Urinary bladder (tissue), 4 donors: Measurements from ENCODE around the gene AMPD3. TPM values are rescaled to one million over a fixed set of nuclear protein-coding genes. Genes with fewer than 3 reads are reported as not detected.

Source experiments
- DNase-seq: peaks from one replicate; pipeline ENCODE4 v3.0.0-alpha.2; 2015; ENCODE audit errors: extremely low spot score
- H3K27ac ChIP-seq: one replicate; pipeline ENCODE4 v1.5.1; 2013; ENCODE audit warnings: low read depth, mild to moderate bottlenecking, moderate library complexity
- H3K36me3 ChIP-seq: one replicate; pipeline ENCODE4 v1.6.1; 2013; ENCODE audit warnings: mild to moderate bottlenecking, moderate library complexity; ENCODE audit not compliant: insufficient read depth
- H3K4me1 ChIP-seq: one replicate; pipeline ENCODE4 v1.6.1; 2013; ENCODE audit warnings: mild to moderate bottlenecking, moderate library complexity; ENCODE audit not compliant: insufficient read depth
- H3K4me3 ChIP-seq: one replicate; pipeline ENCODE4 v1.5.1; 2013; ENCODE audit warnings: low read depth, low read length
- WGBS: extraction: QIAGEN DNeasy Blood & Tissue Kit; methylation state at CpG from one replicate; pipeline ENCODE4 v1.1.7; 2013; 5-methylcytosine and 5-hydroxymethylcytosine counted together
- polyA plus RNA-seq: library from polyadenylated mRNA; stranded (reverse); fragments of 200-250 nt; gene quantifications from one replicate; pipeline ENCODE4 v1.2.3, GENCODE V29; 2013
- total RNA-seq: library from RNA; depleted of rRNA; stranded (reverse); fragments of >200 nt; gene quantifications from one replicate; pipeline ENCODE4 v1.2.3, GENCODE V29; 2014
- donor health status: healthy with polysubstance abuse.
- donor health status: healthy.

Gene AMPD3
- total and polyA plus RNA-seq, 2 donors, result 2.4 to 5.2 TPM

- H3K36me3 ChIP-seq, result no peaks in the 10 kb centered on the region
- H3K27ac ChIP-seq, result no peak overlapping the region
- DNase-seq, result no peak
Observed at GRCh38 chr11:10502065-10502680, 47.1 kb downstream of the AMPD3 start.

GRCh38 chr11:10502770-10503169 lies 47.7 kb downstream of the AMPD3 start:
- WGBS, result 93% methylated on average over 3 of the region's 3 CpGs
- no peaks in the 10 kb centered on the region for H3K4me1 ChIP-seq
- H3K4me3 ChIP-seq, result no peak overlapping the region
- H3K27ac ChIP-seq, result no peak overlapping the region
- DNase-seq, result no peak
- no peaks in the 10 kb centered on the region for H3K36me3 ChIP-seq

More at GRCh38 chr11:10502065-10502680, 47.1 kb downstream of the AMPD3 start:
- Histone ChIP-seq H3K4me1 (no peaks in the 10 kb centered on the region), H3K4me3 (no peak overlapping the region)
- WGBS, result 92% methylated on average over 6 of the region's 6 CpGs

- Histone ChIP-seq H3K36me3 (no peaks in the 10 kb centered on the region), H3K27ac (no peak overlapping the region), H3K4me1 (no peaks in the 10 kb centered on the region), H3K4me3 (no peak overlapping the region)
- 93% methylated on average over 2 of the region's 2 CpGs for WGBS
- no peak for DNase-seq
Observed at GRCh38 chr11:10503221-10503620, 48.2 kb downstream of the AMPD3 start.

- 92% methylated on average over 5 of the region's 5 CpGs for WGBS
- no peak for DNase-seq
Observed at GRCh38 chr11:10503777-10504480, 48.9 kb downstream of the AMPD3 start.

GRCh38 chr11:10504490-10504889 lies 49.4 kb downstream of the AMPD3 start:
- H3K36me3 ChIP-seq, result no peaks in the 10 kb centered on the region
- 93% methylated on average over 11 of the region's 11 CpGs for WGBS
- no peak for DNase-seq

More at GRCh38 chr11:10503777-10504480, 48.9 kb downstream of the AMPD3 start:
- Histone ChIP-seq H3K4me1 (no peaks in the 10 kb centered on the region), H3K27ac (no peak overlapping the region), H3K4me3 (no peak overlapping the region), H3K36me3 (no peaks in the 10 kb centered on the region)

DNA sequence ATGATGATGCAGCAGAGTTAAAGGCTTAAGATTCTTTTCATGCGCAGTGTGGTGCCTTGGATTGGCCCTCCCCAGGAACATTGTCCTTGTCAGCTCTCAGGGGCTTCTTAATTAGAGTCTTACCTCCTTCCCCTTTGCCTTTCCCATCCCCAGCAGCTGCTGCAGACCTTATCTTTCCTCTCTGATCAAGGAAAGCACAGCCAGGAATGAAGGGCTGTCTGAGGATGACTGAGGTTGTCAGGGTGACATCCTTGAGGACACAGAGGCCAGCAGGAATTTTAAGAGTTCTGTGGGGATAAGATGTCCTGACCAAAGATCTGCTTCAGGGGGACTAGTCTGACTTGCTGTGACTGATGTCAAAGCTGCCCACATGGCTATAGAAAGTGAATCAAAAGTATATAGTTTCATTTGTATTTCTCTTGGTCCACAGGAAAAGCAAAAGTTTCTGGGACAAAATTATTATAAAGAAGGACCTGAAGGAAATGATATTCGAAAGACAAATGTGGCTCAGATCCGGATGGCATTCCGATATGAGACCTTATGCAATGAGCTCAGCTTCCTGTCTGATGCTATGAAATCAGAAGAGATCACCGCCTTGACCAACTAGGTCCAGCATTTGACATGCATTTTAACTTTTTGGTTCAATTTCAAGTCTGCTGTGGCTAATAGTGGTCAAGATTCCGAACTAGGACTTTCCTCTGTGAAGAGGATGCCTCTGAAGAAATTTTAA lies 50.4 kb downstream of the AMPD3 start:
- Histone ChIP-seq H3K4me3 (no peak overlapping the region), H3K27ac (no peak overlapping the region), H3K4me1 (no peaks in the 10 kb centered on the region), H3K36me3 (no peaks in the 10 kb centered on the region)
- DNase-seq, result no peak
- 90% methylated on average over 6 of the region's 6 CpGs for WGBS

More at GRCh38 chr11:10504490-10504889, 49.4 kb downstream of the AMPD3 start:
- no peaks in the 10 kb centered on the region for H3K4me1 ChIP-seq
- H3K27ac ChIP-seq, result no peak overlapping the region
- no peak overlapping the region for H3K4me3 ChIP-seq

- no peak overlapping the region for H3K4me3 ChIP-seq
- H3K36me3 ChIP-seq, result no peaks in the 10 kb centered on the region
- H3K4me1 ChIP-seq, result no peaks in the 10 kb centered on the region
- no peak for DNase-seq
- no peak overlapping the region for H3K27ac ChIP-seq
Observed at GRCh38 chr11:10506008-10506370, 50.9 kb downstream of the AMPD3 start.

DNA sequence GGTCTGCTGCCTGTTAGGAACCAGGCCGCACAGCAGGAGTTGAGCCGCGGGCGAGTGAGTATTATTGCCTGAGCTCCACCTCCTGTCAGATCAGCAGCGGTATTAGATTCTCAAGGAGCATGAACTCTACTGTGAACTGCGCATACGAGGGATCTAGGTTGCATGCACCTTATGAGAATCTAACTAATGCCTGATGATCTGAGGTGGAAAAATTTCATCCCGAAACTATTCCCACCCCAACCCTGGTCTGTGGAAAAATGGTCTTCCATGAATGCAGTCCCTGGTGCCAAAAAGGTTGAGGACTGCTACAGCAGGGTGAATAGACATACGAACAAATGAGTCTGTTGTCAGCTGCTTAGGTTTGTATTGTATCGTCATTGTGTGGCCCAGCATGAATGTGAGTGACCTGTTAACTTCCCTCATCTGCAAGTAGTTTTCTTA lies 56.1 kb downstream of the AMPD3 start:
- WGBS, result 82% methylated on average over 10 of the region's 10 CpGs
- no peak overlapping the region for H3K27ac ChIP-seq
- H3K4me1 ChIP-seq, result no peaks in the 10 kb centered on the region
- no peaks in the 10 kb centered on the region for H3K36me3 ChIP-seq
- DNase-seq, result no peak
- H3K4me3 ChIP-seq, result no peak overlapping the region

DNA sequence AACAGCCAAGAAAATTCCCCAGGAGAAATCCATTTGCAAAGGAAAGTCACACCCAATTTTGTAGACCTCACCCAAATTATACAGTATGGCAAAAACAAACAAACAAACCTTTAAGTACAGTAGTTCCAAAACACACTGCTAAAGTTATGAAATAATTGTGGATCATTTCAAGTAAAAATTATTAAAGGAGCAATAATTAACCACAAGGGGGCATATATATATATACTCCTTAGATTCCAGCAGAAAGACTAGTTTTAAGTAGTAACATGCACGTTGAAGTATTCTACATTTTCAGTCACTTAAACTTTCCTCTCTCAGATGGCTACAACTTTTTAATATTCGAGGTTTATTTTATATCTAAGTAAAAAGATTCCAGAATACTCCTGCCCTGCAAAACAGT lies 59.1 kb downstream of the AMPD3 start:
- Histone ChIP-seq H3K27ac (no peak overlapping the region), H3K4me3 (no peak overlapping the region), H3K36me3 (no peaks in the 10 kb centered on the region), H3K4me1 (no peaks in the 10 kb centered on the region)
- 38% methylated on average over 2 of the region's 2 CpGs for WGBS
- no peak for DNase-seq

DNA sequence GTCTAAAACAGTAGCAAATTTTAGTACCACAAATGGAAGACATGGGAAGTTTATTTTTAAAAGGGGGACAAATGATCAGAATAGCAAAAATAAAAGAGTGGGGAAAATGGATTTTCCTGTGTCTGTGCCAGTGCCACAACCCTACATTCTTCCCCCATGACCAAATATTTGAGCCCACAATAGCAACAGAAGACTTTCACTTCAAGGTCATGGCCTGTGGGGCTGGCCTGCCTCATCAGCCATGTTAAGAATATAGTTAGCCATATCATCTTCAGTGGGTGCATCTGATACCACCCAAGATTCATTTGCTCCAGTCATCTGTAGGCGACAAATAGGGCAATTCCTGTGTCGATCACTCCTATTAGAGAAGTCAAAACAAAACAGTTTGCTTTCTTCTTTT lies 59.6 kb downstream of the AMPD3 start:
- WGBS, result 88% methylated on average over 2 of the region's 2 CpGs
- H3K27ac ChIP-seq, result no peak overlapping the region
- no peak for DNase-seq
- H3K4me1 ChIP-seq, result no peaks in the 10 kb centered on the region
- no peaks in the 10 kb centered on the region for H3K36me3 ChIP-seq
- H3K4me3 ChIP-seq, result no peak overlapping the region

GRCh38 chr11:10515418-10515817 lies 60.4 kb downstream of the AMPD3 start:
- 94% methylated on average over 3 of the region's 3 CpGs for WGBS
- no peak overlapping the region for H3K27ac ChIP-seq

GRCh38 chr11:10518123-10518522 lies 63.1 kb downstream of the AMPD3 start:
- Histone ChIP-seq H3K4me3 (no peak overlapping the region), H3K36me3 (no peaks in the 10 kb centered on the region), H3K27ac (no peak overlapping the region), H3K4me1 (no peaks in the 10 kb centered on the region)
- DNase-seq, result no peak

More at GRCh38 chr11:10515418-10515817, 60.4 kb downstream of the AMPD3 start:
- Histone ChIP-seq H3K4me3 (no peak overlapping the region), H3K36me3 (no peaks in the 10 kb centered on the region), H3K4me1 (no peaks in the 10 kb centered on the region)
- DNase-seq, result no peak

GRCh38 chr11:10518891-10519290 lies 63.8 kb downstream of the AMPD3 start:
- no peaks in the 10 kb centered on the region for H3K36me3 ChIP-seq
- no peak for DNase-seq
- no peak overlapping the region for H3K4me3 ChIP-seq
- no peak overlapping the region for H3K27ac ChIP-seq
- no peaks in the 10 kb centered on the region for H3K4me1 ChIP-seq
- WGBS, result 91% methylated on average over 2 of the region's 2 CpGs

- H3K36me3 ChIP-seq, result no peaks in the 10 kb centered on the region
- no peaks in the 10 kb centered on the region for H3K4me1 ChIP-seq
- DNase-seq, result no peak
- no peak overlapping the region for H3K4me3 ChIP-seq
- H3K27ac ChIP-seq, result no peak overlapping the region
- WGBS, result 98% methylated on average over 2 of the region's 2 CpGs
Observed at GRCh38 chr11:10519630-10520029, 64.6 kb downstream of the AMPD3 start.
